Stimulated activated CD4-positive, alpha-beta T cell treated with anti-CD3 and anti-CD28 coated beads, Interleukin-2, amount 100 ng/mL, for 48 hours (primary cell): ENCODE results near the gene SCYL3.
"Not testable (repeated sequence)": the region's sequence is repeated elsewhere in the genome, so short reads cannot be mapped to it uniquely, and the experiment has no call there.

Experiments
- DNase-seq, 2 donors: peaks; one replicate each; pipeline ENCODE4 v3.0.0-alpha.2; 2020

The SCYL3 gene

DNA sequence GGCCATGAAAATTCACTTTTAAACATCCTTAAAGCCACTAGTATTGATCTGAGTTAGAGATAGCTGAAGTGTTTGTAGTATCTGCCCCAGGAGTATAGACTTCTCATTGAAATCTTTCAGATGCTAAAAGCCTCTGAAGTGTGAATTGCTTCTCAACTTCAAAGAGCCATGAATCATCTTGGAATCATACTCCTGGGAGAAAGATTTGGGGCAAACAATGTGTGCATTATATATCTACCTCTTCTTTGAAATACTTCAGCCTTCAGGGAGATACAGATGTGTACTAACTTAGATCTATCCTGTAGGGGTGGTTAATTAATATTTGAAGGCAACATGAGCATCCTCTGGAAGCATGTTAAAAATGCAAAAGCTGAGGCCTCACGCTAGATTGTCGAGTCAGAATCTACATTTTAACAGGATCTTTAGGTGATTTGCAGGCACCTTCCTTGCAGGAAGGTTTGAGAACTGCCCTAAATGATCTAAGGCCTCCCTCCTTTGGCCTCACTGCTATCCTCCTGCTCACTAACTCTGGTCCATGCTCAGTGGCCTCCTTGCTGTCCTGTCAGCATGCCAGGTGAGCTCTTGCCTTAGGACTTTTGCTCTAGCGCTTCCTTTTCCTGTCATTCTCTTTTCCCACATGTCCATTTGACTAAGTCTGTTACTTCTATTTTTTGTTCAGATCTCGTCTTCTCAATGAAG, 6.0 kb upstream of the SCYL3 start:
- DNase-seq, result no peak

DNA sequence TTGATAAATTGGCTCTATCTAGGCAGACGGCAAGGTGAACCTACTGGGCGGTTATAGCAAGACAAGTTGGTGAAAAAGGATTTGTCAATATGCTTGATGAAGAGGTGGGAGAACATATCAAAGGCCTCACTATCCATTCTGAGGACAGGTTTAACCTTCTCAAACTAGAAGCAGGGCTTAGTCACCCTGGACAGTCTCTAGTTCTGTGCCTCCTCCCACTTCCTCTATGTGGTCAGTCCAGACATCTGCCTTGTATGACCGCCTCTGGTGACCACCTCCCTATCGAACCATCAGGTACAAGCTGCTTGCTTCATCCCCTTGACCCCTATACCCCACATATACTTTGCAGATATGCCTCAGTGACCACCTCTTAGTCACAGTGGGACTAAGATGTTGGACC, 2.3 kb upstream of the SCYL3 start:
- no peak for DNase-seq

DNA sequence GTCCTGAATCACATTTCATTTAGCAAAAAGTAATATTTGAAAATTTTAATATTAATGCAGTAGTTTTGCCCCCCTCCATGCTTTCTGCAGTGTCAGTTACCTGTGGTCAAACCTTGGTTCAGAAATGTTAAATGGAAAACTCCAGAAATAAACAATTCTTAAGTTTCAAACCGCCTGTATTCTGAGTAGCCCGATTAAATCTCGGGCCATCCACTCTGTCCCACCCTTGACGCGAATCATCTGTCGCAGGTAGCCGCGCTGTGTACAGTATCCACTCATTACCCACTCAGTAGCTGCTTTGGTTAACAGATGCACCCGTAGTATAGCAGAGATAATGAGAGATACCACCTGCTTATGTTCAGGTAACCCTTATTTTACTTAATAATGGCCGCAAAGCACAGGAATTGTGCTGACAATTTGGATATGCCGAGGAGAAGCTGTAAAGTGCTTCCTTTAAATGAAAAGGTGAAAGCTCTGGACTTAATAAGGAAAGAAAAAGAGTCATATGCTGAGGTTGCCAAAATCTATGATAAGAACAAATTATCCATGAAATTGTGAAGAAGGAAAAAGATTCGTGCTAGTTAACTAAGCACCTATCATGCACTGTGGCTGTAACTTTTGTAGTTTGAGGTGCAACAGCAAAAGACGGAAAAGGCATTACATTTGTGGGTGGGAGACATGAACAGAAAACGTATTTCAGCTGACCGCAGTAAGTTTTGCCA, 889 bp upstream of the SCYL3 start:
- no peak for DNase-seq

DNA sequence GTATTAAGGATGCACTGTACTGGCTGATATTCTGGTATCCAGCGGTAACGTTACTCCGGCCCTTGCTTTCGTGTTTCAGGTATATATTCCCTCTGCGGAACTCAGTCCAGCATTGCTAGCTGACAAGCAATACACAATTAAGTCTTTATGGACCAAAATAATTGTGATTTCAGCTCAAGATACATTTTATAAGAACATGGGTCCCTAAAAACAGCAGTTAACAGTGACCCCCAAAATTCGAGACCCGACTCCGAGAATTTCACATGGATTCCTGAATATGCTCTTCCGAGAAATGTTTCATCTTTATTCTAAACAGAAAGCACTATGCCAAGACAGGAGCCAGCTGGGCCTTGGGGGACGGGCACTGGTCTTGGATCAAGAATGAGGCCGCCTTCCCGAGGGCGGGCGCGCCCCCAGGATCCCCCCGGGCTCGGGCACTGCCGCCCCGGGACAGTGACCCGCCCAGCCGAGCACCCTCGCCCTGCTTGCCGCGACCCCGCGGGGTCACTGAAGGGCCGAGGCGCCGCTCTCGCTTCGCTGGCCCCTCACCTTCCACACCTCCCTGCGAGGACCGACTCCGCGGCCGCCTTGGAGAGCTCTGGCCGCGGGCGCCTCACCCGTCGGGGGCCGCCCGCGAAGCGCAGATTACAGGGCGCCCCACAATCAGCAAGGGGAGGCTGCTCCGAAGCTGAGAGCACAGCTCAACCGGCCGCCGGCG, 610 bp downstream of the SCYL3 start:
- peak; percentile 8 to 11 for DNase-seq

DNA sequence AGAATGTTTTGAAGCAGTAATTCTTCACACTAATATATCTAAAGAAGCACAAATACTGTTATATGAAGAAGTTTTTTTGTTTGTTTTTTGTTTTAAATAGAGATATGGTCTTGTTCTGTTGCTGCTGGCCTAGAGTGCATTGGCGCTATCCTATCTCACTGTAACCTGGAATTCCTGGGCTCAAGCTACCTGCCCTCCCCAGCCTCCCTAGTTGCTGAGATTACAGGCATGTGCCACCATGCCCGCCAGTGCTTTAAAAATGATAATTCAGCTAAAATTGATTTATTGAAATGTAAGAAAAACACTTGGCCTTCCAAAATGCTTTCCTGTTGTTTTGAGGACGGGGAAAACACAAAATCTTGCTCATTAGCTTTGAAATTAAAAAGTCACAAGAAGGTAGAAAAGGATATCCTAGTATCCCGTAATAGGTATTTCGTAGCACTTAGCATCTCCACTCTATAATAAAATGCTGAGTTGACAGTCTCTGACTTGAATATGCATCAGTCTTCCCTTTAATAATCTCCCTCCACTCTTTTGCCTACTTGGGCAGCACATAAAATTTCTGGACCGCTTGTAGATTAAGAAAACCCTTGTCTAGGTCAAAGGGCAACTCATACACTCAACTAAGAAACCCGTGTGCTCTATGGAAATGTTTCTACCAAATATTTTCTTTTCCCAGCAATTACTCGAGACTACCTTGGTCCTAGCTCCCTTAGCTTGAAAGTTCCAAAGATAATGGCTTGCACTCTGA, 1.3 kb downstream of the SCYL3 start:
- no peak for DNase-seq

DNA sequence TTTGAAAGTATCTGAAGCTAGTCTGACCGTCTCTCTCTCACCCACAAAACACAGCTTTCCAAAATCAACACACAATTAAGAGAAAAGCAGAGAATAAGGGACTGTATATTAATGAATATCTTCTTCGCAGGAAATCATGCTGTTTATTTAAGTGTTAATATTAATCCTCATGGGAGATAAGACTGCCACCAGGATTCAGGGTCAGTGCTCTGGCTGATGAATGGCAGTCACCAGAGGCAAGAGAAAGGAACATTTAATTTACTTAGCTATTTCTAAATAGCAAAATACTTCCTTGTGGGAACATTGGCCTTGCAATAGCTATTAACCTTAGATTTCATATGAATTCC, 2.2 kb downstream of the SCYL3 start:
- DNase-seq, result no peak

DNA sequence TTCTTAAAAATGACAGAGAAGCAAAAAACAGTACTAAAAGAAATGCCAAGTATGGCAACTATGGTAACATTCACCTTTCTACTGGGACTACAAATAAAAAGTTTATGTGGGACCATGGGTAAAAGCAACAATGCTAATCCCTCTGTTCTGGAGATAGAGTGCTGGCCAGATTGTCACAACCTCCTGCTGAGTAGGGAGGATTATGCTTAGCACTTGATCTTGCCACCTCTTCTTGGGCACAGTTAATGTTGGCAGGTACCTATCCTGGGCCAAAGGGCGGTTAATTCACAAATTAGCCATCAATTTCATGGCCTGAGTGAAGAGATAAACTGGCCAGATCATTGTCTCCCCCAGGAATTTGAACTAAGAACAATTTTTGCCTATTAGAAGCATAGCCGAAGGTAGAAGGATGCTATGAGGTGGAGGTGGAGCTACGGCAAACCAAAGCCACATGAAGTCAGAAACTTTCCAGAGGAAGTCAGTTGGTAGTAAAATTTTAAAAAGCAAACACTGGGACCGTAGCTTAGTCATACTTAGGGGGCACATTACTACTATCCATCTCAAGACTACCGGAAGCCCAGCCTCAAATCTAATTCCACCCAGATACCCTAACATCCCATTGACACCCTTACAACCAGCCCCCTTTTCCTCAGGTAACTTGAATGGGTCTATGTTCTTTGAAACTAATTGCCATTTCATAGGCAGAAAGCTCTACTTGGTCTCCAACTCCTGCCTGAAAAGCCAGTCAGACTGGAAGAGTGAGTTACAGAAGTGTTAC, 2.7 kb downstream of the SCYL3 start:
- peak; percentile 11 to 13 for DNase-seq

DNA sequence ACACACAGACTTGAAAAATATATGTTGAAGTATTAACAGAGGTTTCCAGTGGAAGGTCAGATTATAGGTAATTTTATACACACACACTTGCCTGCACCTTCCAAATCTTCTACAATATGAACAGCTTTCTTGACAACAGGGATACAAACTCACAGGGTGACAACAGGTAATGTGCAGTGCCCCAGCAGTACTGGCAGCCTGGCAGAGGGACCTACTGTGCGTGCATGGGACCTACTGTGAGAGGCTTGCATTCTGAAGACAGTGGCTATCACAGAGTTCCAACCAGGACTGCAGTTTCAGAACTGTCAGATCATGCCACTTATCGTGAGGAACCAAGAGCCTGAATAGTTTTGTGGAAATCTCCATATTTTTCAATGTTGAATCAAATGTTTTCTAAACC, 3.8 kb downstream of the SCYL3 start:
- DNase-seq, result no peak

DNA sequence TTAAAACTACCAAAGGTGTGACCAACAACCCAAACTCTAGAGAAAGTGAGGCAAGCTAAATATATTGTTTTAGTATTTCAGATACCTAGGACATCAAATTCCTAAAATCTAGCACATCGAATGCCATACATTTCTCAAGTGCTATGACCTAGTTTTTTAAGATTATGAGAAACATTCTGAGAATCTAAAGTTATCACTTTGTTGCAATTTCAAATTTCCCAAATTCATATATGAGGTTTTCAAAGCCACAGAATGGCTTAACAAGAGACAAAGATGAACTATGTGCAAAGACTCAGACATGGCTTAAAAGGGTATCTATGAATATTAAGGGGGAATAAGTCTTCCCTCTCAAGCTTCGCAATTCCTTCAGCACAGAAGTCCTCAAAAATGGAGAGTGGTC, 6.8 kb downstream of the SCYL3 start:
- DNase-seq, result no peak

DNA sequence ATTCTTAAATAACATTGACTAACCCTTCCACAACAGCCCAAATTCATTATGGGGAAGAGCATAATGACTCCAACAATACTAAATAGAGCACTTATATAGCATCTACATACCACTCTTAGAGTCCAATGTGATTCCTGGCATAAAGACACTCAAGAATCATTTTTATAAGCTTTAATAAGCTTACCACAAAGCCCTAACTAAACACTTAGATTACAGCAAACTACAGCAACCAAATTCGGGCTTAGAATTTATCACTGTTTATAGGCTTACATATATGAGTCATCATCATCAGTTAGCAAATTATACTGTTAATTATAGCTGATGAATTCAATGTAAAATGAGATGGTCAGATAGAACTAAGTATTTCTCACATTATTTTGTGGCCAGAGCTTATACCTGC, 7.3 kb downstream of the SCYL3 start:
- DNase-seq, result no peak

DNA sequence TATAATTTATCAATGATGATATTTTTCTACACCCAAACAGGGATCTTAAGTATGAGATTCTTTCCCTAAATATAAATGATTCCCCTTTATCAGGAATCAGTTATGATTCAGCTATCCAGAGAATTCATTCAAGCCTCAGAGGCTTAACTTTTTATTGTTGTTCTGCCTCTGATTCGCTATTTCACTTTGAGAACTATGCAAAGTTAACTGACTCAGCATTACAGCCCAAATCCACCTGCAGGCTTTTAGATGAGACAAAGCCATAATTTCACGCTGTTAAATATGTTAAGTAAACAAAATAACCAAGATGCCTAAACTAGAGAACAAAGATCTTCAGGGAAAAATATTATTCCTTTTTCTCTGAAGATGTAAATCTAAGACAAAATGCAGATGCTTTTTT, 8.5 kb downstream of the SCYL3 start:
- DNase-seq, result no peak

DNA sequence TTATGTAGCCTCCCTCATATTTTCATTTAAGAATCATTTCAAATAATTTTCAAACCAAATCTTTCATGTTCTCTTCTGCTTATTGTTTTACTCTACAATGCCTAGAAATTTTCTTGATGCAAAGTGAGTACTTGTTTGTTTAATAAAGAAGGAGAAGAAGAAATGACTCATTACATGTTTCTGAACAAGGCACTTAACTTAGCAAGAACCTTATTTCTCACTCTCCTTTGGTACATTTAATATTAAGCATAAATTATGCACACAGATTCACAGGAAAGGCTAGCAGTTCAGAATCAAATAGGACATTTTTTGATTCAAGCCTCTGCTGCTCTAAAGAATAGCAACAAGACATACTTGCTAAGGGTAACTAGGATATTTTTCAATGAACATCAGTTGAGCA, 9.1 kb downstream of the SCYL3 start:
- no peak for DNase-seq

DNA sequence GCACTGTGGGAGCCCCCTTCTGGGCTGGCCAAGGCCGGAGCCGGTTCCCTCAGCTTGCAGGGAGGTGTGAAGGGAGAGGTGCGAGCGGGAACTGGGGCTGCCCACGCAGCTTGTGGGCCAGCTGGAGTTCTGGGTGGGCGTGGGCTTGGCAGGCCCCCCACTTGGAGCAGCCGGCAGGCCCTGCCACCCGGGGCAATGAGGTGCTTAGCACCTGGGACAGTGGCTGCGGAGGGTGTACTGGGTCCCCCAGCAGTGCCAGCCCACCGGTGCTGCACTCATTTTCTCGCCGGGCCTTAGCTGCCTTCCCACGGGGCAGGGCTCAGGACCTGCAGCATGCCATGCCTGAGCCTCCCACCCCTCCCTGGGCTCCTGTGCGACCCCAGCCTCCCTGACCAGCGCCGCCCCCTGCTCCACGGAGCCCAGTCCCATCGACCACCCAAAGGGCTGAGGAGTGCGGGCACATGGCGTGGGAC, 11.6 kb downstream of the SCYL3 start:
- DNase-seq, result no peak

DNA sequence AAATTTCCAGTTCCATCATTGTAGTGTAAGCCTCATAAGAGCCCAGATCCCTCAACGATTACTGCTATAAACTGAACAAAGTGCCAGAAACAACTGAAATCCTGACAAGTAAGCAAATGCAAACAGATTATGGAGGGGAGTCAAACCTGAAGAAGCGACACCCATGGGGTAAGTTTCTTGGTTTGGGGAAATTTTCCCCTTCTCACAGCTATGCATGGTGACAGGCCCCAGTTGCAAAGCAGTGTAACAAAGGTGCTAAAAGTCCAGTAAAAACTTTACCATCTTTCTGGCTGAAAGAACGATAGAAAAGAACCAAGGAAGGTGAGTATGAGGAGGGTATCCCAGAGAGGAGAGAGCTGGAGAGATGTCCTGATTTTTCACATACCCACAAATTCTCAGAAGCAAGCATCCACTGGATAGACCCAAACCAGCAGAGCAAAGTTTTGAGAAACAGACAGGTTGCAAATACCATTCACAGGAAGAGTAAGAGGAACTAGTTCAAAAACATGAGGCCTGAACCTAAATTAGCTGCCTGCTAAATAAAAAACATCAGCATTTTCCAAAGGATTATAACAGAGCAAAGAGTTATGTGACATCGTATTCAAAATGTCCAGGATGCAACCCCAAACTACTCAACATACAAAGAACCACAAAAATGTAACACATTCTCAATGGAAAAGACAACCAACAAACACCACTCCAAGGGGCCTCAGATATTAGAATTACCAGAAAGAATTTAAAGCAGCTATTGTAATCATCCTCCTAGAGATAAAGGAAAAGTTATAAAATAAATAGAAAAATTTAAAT, 14.5 kb downstream of the SCYL3 start:
- DNase-seq, result no peak

DNA sequence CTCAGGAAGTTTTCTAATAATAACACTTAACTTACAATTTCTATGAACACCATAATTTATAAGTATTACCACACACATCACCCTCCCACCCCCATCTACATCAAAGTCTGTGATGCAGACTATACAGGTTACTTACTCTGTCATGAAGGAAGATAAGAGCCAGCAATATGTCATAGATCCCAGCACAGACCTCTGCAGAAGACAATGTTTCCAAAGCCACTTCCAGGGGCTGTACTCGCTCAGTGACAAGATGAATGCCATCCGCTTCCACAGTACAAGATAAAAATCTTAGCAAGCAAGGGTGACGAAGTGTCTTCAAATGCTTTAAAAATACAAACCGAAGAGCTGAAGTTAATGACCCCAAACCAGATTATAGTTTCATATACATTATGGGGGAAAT, 15.2 kb downstream of the SCYL3 start:
- DNase-seq, result no peak

DNA sequence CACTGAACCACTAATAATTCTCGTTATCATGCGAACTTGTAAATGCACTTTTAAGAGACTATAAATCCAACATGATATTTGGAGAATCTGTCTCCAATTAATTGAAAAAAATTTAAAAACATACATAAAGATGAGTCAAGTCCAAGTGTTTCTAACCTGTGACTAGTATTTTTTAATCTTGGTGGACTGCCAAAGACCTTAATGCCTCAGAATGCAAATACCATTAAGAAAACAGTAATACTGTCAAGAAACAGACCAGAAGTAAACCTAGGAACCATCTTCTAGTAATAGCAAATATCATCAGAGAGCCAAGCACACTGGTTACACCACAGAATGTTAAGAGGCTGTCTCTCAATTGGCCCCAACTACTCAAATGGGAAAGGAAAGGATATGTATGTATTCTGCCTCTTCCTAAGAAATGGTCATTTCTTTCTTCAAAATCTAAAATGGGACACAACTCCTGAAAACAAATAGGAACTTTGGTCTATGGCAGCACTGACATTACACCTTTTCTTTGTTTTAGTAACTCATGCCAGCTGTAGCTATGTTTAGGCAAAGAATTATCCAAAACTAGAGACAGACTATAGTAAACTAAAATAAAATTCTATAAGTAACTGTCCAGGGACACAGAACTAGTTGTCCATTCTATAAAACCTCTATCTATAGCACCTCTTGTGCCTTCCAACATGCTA, 15.8 kb downstream of the SCYL3 start:
- no peak for DNase-seq

DNA sequence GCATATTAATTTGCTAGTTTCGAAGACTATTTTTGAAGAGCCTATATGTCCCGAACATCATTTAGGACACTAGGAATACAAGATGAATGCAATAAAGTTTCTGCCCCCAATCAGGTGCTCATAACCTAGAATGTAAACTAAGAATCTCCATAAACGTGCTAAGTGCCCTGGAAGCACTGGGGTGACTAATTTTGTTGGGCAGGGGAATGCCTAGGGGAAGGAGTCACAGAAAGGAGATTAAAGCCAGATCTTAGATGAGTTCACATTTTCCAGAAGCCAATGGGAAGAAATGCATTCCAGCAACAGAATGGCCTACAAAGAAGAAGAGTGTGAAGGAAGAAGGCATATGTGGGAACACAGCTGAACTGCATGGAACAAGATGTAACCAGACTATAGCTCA, 19.5 kb downstream of the SCYL3 start:
- no peak for DNase-seq

DNA sequence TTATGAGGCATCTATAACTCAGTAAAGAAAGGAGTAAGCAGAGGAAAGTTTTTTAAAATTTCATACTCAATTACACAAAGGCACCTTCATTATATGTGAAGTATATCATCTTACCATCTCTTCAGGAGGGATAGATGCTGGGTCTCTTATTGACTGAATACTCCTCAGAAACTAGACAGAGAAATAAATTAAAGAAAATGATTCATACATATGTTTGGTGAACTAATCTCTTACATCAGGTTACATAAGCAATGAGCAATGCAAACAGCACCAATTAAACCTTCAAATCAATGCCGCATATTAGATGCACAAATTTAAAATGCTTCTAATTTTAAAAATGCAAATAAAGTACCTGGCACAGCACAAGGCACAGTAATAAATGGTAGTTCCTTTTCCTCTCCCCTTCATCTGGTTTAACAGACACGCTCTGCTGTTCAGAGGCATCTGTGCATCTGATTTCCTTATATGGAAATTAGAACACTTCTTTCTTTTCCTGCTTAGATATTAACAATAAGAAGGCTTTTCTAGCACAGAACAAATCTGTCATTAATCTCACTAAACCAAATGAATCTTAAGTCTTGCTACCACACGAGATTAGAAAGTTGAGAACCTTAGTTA, 20.0 kb downstream of the SCYL3 start:
- no peak for DNase-seq

DNA sequence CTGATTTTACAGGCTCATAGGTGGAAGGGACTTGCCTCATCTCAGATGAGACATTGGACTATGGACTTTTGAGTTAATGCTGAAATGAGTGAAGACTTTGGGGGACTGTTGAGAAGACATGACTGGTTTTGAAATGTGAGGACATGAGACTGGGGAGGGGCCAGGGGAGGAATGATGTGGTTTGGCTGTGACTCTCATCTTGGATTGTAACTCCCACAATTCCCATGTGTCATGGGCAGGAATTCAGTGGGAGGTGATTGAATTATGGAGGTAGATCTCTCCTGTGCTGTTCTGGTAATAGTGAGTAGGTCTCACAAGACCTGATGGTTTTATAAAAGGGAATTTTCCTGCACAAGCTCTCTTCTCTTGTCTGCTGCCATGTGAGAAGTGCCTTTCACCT, 20.8 kb downstream of the SCYL3 start:
- DNase-seq, result no peak

DNA sequence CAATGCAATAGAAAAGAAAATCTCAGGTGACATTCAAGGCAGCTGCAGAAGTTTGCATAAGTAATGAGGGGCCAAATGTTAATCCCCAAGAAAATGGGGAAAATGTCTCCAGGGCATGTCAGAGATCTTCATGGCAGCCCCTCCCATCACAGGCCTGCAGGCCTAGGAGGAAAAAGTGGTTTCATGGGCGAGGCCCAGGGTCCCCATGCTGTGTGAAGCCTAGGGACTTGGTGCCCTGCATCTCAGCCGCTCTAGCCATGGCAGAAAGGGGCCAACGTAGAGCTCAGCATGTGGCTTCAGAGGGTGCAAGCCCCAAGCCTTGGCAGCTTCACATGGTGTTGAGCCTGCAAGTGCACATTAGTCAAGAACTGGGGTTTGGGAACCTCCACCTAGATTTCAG, 21.7 kb downstream of the SCYL3 start:
- DNase-seq, result not testable (repeated sequence)

DNA sequence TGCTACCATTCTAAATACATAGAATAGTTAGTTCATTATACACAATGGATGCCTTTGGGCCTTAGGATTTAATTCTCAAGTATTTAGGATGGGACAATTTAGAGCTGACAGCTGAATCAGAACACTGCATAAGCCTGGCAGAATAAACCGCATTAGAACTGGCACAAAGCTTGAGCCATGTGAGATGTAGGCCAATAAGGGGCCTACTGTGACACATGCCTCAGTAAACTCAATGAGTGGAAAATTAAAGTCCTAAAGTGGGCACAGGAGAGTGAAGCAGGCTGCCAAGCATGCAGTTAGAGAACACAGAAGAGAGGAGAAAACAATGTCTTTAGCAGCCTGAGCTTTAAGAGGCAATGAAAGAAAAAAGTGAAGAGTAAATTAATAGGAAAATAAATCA, 24.3 kb downstream of the SCYL3 start:
- DNase-seq, result no peak
